Stimulated activated CD4-positive, alpha-beta T cell treated with anti-CD3 and anti-CD28 coated beads, TNF-alpha, amount 100 ng/mL, for 48 hours (primary cell): ENCODE results near the gene COBL.

Experiments used
- DNase-seq, 3 donors: peaks; one replicate each; pipeline ENCODE4 v3.0.0-alpha.2; 2020; ENCODE audit warnings: low read depth in 3 of 3

COBL gene

DNA sequence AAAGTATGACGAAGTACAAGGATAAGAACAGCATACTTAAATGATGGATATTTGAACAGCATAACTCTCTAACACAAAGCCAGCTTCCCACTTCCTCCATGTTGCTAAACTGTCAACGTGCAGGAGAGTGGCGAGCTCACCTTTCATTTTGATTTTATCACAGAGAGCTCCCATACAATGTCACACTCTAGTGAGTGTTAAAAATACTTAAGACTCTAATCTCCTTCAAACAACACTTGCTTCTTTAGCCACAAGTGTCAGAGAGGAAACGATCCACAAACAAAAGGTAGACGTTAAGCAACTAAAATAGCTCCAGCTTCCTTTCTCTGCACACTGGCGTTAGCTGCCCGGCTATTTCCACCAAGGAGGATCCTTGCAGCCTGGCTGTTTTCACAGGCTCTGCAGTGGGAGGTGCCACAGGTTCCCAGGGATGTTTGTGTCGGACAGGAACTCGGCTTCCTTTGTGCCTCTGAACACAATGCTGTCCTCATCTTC, 194.6 kb downstream of the COBL start:
- DNase-seq = no peak

DNA sequence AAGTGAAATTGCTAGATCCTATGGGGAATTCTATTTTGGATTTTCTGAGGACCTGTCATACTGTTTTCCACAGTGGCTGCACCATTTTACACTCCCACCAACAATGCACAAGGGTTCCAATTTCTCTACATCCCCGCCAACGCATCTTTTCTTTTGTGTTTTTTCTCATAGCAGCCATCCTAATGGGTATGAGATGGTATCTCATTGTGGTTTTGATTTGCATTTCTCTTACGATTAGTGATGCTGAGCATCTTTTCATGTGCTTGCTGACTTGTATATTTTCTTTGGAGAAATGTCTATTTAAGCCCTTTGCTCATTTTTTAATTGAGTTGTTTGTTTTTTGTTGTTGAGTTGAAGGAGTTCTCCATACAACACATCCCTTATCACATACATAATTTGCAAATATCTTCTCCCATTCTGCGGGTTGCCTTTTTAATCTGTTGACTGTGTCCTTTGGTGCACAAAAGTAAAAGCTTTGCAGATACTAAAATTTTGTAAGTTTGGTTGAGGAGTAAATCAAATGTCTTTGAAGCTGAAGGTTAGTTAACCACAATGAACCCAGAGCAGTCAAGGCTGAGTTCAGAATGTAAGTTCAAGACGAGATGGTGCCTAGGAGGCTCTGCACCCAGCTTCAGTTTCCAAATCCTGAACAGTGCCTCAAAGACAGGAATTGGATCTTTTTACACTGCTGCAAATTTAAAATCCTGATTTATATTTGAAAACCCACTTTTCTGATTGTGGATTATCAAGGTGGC, 195.4 kb downstream of the COBL start:
- no peak for DNase-seq

DNA sequence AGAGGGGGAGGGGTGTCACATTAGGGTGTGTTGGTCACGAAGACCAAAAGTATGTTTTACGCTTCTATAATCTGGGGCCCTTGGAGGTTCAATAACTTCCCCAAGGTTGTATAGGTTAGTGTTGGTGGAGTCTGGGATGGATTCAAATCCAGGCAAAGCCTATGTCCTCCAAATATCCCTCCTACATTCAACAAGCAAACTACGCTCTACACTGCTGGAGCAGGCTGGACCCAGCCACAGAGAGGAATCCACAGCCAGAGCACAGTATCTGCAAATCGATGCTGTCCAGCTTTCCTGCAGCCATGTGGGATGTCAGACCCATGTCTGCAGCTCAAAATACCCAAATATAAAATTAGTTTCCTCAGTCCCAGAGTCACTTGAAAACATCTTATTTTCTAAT, 198.0 kb downstream of the COBL start:
- DNase-seq = no peak

DNA sequence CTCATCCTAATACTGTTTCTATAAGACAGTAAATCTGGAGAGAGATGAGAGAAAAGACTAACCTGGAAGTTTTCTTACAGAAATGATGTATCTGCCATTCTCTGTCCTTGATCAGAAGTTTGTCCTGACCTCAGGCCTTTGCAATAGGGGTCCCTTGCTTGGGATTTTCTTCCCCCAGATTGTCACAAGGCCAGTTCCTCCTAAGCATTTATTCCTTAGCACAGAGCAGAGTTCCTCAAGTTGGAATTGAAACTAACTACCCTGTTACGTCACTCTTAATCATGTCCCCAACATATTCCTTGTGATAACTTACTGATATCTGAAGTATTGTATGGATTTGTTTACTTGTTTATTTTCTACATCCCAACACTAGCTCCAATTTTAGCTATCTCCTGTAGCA, 202.1 kb downstream of the COBL start:
- DNase-seq = no peak

DNA sequence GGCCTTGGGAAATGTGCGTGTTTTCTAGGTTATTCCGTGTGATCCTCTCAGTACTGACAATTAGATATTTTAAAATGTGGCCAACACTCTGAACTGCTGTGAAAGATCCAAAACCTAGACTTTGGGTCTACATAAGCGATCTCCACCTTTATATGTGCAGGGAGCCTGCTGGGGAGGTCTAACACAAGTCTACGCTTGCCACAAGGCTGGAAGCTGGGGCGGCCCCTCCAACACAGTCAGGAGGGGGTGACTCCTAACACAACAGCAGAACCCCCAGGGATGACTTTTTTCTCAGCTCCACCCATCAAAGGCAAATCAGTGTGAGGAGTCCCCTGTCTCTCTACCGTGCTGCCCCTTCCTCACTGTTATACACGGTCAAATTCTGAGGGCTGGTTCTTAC, 202.6 kb downstream of the COBL start:
- DNase-seq = no peak

DNA sequence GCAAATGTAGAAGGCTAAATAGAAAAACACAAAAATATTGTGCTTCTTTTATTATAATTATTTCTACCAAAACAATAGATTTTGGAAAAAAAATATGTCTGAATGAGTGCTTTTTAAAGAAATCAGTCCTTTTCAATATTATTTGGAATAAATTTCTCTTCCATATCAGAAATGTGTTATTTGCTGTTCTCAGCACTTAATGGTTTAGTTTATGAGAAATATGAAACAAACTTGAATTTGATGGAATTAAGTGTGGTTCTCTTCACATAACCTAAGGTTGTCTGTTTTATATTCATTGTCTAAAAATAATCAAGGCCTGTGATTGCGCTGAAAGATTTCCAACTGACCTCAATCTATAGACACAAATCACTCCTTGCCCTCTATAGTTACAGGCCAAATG, 203.0 kb downstream of the COBL start:
- no peak for DNase-seq

DNA sequence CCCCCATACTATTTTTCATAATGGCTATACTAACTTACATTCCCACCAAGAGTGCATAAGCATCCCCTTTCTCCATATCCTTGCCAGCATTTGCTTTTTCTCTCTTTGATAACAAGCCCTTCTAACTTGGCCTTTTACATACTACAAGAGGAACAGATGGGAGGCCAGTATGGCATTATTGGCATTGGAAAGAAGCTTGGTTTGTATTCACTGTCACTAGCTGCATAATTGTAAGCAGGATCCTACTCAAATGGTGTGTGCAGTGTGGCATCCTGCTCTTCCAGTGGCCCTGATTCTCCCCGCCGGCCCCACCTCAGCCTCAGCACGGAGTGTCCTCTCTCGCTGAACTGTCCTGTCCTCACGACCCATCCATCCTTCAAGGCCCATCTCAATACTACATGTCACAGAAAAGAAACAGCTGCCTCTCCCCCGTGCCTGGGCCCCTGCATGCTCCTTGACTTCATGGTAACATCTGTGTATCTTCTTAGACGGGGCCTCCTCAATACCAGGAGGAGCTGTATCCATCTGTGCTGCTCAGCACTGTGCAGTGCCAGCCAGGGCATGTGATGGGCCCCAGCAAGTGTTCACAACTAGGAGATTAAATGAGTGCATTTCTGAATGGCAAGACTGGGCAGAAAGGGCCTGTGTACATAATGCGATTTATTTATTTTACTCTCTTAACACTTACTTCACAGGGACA, 205.2 kb downstream of the COBL start:
- DNase-seq = no peak

DNA sequence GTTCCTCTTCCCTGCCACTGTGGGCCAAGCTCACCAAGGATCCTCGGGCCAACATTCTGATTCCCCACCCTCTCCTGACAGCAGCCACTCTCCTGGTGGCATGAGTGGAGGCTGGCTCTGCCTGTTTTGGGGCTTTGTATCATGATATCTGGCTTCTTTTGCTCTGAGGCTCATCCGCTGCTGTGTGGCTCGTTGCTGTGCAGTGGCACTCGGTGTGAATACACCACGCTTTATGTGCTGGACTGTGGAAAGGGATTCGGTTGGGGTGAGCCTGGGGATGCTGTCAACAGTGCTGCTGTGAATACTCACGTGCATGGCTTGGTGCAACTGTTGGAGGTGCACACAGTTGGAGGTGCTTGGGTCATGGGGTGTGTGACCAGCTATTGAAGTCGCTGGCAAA, 208.5 kb downstream of the COBL start:
- no peak for DNase-seq

DNA sequence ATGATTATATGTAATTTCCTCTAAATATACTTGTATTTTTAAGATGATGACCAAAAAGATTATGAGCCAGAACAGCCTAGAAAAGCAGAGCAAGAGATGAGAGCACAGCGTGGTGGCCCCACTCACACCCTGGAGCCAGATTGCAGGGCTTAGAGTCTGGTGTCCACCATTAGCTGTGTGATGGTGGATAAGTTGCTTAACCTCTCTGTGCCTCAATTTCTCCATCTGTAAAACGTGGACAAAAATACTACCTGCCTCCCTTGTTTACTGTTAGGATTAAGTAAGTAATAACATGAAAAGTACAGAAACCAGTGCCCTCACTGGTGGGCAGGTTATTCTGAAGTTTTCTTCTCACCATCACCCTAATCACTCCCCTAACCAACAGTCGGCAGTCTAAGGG, 212.3 kb downstream of the COBL start:
- DNase-seq = no peak

DNA sequence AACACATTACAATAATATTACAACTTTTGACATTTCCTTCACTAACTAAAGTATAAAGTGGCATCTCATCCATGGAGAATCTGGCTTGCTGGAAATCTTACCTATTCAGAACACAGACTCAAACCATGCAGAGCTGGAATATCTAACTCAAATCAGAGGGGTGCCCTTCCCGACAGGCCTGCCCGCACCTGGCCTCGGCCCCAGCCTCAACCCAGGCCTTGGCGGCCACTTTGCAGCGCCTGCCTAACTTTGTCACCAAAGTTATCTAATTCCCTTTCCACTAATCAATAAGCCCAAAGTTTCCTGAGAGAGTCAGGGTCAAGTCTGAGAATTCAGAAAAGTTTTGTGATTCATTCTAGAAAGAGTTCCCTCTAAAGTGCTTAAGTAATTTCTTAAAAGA, 212.9 kb downstream of the COBL start:
- no peak for DNase-seq

DNA sequence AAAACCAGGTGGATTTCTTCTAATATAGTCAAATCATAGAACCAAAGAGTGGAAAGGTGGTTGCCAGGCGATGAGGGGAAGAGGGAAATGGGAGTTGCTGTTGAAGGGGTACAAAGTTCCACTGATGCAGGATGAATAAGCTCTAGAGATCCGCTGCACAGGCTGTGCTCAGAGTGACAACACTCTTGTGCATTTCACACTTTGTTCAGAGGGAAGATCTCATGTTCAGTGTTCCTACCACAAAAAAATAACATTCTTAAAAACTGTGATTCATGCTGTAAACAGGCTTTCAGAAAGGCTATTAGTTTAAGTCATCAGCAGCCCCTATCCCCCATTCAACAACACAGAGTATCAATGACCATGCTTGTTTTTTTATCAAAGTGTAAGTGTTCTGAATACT, 213.8 kb downstream of the COBL start:
- no peak for DNase-seq

DNA sequence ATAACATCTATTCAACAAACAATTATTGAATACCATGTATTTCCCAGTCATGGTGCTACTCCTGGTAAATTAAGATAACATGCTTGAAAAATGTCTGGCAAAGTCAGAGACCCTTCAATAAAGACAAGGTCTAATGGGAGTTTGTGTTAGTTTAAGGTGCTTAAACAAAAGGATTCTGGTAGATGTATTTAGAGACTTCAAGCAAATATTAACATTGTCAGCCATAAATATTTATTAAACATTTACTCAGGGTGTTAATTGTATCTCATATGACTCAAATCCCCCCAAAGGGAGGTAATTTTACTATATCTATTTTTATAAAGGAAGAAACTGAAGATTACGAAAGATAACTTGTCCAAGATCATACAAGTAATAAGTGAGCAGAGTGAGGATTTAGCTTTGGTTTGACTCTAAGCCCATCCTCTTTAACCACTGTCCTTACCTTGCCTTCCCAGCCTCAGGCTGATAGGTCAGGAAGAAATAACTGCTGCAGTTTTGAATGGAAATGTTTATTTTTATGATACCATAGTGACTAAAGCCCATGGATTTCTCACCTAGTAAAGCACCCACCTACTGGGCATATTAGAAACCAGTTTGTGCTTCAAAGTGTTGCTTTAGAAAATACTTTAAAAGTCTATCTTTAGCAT, 215.4 kb downstream of the COBL start:
- DNase-seq = no peak

DNA sequence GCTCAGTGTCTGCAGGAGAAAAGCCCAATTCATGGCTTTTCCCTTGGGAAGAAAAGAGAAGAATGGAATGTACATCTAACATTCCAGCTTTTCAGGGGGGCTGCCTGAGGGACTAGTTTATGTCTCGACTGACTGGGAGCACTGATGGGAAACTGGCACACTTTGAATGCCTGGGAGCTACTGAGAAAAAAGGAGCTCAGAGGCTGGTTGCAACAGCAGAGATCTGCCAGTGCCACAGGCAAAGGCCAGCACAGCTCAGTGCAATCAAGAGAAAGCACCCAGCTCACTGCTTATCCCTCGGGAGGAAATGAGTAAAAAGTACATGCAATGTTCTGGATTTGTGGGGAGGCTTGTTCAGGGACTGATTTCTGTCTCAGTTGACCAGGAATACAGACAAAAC, 226.2 kb downstream of the COBL start:
- DNase-seq = no peak

DNA sequence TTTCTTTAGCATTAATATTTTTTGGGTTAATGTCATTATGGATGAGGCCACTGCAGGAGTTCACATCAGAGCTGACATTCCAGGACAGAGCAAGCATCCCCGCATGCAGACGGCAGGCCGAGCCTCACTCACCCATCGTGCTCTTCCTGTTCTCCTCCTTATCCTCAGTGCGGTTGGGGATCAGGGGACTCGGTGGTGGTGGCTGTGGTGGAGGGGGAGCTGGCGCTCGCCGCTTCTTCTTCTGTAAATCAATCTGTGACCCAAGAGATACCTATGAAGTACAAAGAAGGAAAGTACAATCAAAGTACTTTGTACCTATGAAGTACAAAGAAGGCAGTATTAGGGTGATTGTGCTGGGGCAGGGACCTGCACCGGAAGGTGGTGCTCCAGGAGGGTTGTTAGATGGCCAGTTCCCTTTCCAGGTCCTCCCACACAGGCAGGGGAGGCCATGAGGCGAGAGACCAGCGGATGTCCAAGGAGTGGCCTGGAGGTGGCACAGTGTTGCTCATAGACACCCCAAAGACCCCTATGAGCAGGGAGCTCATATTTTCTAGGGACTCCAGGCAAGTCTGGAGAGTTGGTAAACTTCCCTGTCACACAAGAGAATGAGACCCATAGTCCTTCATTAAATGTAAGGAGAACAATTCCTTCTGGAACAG, 231.4 kb downstream of the COBL start:
- DNase-seq = no peak

DNA sequence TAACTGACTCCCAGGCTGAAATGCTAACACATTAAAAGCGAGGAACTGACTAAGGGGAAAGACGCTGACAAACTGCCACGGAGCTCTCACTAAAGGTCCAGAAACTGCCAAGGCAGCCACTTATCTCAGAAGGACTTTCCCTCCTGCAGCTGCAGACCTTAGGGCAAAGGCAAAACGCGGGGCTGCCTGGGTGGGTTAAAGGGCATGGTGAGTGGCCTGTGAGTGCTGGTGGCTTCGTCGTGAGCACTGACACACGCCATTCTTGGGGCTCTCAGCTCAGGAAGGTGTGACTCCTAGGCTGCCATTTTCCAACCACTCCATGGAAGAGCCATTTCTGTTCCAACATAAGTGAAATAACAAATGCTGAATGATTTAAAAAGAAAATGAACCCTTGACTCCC, 232.5 kb downstream of the COBL start:
- DNase-seq = no peak

DNA sequence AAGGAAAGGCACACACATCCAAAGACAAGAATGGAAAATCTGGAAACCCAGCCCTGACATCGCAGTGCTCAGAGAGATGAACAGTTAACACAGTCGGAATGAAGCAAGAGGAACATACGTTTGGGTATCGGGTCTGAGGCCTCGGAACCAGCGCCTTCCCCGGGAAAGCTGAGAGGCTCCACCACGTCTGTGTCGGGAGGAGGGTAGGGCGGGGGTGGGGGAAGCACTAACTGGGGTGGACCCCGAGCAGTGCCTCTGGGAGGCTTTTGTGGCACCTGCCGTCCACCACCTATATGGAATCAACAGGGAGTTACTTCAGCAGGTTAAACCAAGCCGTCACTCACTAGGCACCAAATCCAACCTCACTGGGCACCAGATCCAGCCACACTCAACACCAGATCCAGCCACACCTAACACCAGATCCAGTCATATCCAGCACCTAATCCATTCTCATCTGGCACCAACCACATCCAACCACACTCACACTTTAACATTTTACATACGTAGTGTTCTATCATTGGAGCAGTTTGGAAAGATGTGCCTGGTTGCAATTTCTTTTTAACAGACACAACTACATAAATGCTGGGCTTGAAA, 233.6 kb downstream of the COBL start:
- DNase-seq = no peak

DNA sequence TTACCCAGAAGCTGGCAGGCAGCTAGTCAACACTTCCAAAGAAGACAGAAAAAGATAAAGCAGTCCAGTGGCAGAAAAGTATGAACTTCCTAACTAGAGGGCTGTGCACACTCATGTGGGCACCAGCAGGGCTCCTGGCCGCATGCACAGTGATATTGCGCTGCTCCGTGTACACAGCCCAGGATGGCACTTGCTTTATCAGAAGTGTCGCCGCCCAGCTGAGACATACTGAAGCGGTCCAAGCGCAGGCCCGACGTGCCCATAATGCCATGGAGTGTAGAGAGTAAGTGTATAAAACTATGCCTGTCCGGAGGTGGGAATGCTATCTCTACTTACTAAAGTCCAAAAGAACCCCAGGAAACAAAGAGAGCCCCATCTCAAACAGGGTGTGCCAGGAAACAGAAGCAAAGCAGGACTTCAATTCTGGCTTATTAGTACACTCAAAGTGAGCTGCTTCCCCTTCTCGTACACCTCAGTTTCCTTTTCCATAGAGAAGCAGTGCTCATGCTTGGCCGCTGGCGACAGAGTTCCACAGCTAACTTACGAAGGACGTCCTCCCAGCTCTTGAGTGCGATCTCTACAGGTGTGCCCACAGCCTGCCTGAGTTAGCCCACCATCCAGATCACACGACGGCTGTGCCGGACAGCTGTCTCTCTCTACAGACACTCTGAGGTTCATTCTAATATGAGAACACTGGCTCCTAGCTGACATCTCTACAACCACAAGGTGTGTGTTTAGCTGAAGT, 234.3 kb downstream of the COBL start:
- DNase-seq = no peak

DNA sequence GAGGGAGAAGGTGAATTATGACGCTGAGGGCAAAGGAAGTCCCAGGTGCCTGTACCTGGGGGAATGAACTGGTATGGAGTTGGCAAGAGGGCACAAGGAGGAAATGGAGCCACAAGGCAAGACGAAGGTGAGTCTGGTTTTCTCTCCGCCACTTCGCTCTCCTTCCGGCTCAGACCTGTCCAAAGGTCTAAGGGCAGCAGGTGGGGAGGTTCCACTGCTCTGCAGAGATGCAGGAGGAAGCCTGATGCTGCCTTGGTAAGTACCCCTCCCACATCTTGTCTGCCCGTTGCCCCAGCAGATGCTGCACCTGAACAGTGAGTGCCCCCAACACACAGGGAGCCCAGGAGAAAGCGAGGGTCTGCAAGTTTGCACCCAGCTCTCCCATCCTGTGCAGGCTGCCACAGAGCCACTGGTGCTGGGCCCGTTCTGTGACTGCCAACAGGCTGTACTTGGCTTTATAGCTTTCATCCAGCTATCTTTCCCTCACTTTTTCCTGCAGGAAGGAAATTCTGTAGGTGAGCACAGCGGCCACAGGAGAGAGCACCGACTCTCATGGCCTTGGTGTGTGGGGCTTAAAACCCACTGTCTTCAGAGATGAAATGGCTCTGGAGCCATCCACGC, 235.2 kb downstream of the COBL start:
- no peak for DNase-seq

DNA sequence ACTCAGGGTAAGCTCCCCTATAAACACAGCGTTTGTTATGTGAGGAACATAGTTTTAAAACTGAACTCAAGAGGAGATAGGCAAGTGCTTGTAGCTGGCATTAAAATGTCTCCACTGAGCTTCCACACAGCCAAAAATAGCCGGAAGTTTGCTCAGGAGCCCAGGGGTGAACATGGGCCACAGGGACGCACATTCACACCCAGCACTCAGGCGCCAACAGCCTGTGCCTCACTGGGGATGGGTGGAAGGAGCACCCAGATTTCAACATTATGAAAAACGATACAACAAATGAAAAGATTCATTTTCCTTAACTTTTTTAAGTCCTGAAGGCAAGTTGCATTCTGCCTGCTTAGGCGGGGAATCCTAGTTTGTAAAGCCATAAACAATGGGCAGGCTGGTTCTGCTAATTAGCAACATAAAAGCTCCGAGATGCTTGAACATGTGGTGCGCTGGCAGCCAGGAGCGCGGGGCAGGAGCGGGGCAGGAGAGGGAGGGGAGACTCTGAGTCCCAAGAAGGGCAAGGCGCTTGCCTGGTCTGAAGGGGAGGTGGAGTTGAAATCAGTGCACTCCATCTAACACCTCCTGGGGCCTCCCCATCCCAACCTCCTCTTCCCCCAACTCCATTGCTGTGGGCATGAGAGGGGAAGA, 235.9 kb downstream of the COBL start:
- no peak for DNase-seq

DNA sequence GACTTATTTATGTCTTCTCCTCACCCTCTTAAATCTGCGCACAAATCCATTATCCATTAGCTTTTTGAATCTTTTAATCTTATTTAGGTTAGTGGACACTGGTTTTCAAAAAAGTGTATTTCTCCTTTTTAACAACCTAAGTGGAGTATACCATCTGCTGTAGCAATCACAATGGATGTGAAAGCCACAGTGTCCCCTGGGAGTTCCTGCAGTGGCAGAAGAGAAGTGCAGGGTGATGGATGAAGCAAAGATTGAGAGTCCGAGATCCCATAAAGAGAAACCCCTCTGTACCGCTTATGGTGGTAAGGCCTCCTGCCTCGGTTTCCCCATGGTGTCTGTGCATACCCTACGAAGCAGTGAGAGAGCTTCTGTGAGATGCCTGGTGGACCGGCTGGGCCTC, 236.4 kb downstream of the COBL start:
- DNase-seq = no peak
